Coronary artery (tissue), 2 donors: ENCODE results near the gene PIKFYVE.

Experiments
- DNase-seq: peaks from one replicate; pipeline ENCODE4 v3.0.0-alpha.2; 2017; ENCODE audit warnings: low spot score
- H3K27ac ChIP-seq, 2 donors: fragments of 200-600 bp; sonication (generic); one replicate each; pipeline ENCODE4 v1.5.1; 2016 to 2019
- H3K4me3 ChIP-seq: fragments of 200-600 bp; sonication (generic); 2 replicates; pipeline ENCODE4 v1.5.1; 2016; ENCODE audit warnings: mild to moderate bottlenecking, moderate library complexity
- CTCF ChIP-seq: fragments of 200-600 bp; sonication (generic); IDR thresholded peaks from one replicate; pipeline ENCODE4 v1.5.1; 2019; ENCODE audit warnings: antibody characterized with exemption

PIKFYVE gene

GRCh38 chr2:208250388-208250787 is 15.7 kb upstream of the PIKFYVE start:
- no peak overlapping the region for H3K27ac ChIP-seq
- H3K4me3 ChIP-seq = no peak overlapping the region
- no peak for DNase-seq
- TF ChIP-seq CTCF = no peak

GRCh38 chr2:208251098-208251497 is 15.0 kb upstream of the PIKFYVE start:
- Histone ChIP-seq H3K4me3 (no peak overlapping the region), H3K27ac (no peak overlapping the region)
- no peak for TF ChIP-seq CTCF
- DNase-seq = no peak

- peak overlapping the region in 1 of 2 donors; percentile 5 for H3K27ac ChIP-seq
- no peak for TF ChIP-seq CTCF
- no peak for DNase-seq
- peak overlapping the region; percentile 95 for H3K4me3 ChIP-seq
Observed at GRCh38 chr2:208252716-208253492, 13.2 kb upstream of the PIKFYVE start.

GRCh38 chr2:208253600-208254117 is 12.4 kb upstream of the PIKFYVE start:
- TF ChIP-seq CTCF = no peak
- peak overlapping the region; percentile 95 for H3K4me3 ChIP-seq

GRCh38 chr2:208254118-208254870 is 11.8 kb upstream of the PIKFYVE start:
- Histone ChIP-seq H3K4me3 (peak overlapping the region; percentile 95), H3K27ac (peak overlapping the region; percentile 69 to 87)
- DNase-seq = peak; percentile 86
- TF ChIP-seq CTCF = peak; percentile 76

More at GRCh38 chr2:208253600-208254117, 12.4 kb upstream of the PIKFYVE start:
- DNase-seq = no peak
- peak overlapping the region in 1 of 2 donors; percentile 87 for H3K27ac ChIP-seq

- peak within 1 kb of the TSS; percentile 95 for H3K4me3 ChIP-seq
- DNase-seq = peak; percentile 96
- H3K27ac ChIP-seq = peak within 1 kb of the TSS; percentile 69 to 87
- no peak for TF ChIP-seq CTCF
Observed at GRCh38 chr2:208254871-208255556, 11.0 kb upstream of the PIKFYVE start, which contains the start of gene IDH1. IDH1 (minus strand) TSS chr2:208255071; CDS start chr2:208251551, 3,520 bp downstream.
